GM10847 (cell line): ENCODE data around the gene VPS39.
A peak's percentile ranks its signal among the peaks of the same experiment; 100 is the strongest.

Experiments
- POLR2A ChIP-seq: IDR thresholded peaks from 2 replicates; pipeline ENCODE4 v1.6.1; 2011; ENCODE audit not compliant: insufficient read length; ENCODE audit errors: extremely low read depth

VPS39 gene, protein sequence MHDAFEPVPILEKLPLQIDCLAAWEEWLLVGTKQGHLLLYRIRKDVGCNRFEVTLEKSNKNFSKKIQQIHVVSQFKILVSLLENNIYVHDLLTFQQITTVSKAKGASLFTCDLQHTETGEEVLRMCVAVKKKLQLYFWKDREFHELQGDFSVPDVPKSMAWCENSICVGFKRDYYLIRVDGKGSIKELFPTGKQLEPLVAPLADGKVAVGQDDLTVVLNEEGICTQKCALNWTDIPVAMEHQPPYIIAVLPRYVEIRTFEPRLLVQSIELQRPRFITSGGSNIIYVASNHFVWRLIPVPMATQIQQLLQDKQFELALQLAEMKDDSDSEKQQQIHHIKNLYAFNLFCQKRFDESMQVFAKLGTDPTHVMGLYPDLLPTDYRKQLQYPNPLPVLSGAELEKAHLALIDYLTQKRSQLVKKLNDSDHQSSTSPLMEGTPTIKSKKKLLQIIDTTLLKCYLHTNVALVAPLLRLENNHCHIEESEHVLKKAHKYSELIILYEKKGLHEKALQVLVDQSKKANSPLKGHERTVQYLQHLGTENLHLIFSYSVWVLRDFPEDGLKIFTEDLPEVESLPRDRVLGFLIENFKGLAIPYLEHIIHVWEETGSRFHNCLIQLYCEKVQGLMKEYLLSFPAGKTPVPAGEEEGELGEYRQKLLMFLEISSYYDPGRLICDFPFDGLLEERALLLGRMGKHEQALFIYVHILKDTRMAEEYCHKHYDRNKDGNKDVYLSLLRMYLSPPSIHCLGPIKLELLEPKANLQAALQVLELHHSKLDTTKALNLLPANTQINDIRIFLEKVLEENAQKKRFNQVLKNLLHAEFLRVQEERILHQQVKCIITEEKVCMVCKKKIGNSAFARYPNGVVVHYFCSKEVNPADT

DNA sequence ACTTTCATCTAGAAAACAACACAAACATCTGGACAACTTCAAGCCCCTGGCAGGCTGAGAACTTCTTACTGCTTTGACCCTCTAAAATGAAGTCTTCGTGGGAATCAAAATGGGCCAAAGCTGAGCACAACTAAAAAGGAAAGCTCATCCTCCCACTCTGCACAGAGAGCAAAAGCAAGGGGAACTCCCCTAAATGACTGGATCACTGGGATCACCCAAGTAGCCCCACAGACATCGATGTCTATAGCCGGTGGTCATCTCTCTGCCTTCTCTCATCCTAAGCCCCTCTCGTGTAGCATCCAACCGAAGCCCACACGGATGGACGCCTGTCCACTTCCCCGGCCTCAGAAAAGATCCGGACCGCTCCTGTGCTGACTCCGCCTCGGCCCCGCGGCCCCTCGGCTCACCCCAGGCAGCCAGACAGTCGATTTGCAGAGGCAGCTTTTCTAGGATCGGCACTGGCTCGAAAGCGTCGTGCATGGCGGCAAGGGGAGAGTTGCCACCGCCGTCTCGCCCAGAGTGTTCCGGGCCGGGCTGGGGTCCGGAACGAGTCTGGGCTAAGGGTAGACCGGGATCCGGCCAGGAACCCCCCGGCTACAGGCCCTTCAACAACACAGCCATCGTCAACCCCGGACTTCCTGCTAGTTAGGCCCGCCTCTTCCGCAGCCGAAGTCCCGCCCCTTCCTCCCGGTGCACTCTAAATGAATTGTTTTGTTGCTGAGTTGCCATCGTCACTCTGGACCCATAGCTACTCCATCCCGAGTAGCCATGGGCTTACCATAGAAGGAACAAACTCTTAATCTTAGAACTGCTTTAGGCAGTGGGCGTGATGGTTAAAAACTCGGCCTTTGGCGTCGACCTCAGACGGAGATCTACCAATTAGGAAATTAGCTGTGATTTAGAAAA, at the start of gene VPS39:
TSS of gene VPS39 (minus strand) at position 631 of the 906 bp plus-strand sequence. CDS start at position 480, 151 bp downstream.
- TF ChIP-seq POLR2A, result peak; percentile 64

DNA sequence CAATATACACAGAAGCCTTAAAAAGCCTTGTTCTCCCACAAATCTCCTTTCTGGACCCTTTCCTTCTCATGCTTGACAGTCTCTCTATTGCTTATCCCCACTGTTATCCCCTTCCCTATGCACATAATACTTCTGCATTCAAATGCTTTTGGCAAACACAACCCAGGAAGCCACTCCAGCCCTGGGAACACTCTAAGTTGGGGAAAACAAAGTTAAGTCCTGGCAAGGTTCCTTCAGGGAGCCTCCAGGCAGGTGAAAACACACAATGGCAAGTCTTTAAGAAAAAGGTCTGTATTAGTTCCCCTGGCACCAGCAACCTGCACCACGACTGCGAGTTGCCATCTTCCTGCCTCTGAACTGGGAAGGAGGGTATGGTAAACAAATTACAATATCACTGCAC, 45.2 kb upstream of the VPS39 start:
- TF ChIP-seq POLR2A, result no peak

DNA sequence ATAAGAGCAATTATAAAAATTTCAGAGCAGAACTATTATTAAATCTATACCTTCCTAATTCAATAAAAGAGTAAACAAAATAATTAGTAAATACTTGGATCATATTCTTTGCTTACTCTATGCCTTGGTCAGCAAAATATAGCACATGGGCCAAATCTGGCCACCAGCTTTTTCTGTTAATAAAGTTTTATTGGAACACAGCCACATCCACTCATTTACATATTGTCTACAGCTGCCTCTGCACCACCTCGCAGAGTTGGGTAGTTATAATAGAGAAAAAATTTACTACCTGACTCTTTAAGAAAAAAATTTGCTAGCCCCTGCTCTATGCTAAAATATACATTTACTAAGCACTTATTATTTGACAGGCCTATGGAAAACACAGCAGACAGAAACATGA, 32.7 kb upstream of the VPS39 start:
- no peak for TF ChIP-seq POLR2A

DNA sequence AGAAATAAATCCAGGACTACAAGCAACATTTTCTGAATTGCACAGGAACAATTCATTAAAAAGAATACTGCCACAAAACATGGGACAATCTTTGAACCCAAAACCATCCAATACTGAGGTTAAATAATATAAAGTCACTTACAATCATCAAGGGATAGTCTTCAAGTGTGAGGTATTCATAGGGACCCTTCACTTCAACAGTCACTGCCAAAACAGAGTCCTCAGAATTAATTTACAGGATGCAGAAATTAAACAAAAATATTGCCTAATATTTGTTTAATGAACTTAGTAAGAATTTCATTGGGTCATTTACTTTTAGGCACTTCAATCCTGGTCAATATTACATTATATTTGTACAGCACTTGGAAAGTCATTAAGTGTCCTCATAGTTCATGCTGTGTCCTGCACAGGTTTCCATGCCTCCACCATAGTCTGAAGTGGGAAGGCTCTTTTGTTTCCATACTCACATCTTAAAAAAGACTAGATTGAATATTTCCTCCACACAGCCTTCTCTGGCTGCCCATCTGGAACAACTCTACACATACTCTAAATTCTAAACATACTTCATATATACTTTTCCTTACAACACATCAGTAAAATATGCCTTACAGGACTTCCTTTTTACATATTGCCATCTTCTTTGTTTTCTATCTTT, 31.6 kb upstream of the VPS39 start:
- no peak for TF ChIP-seq POLR2A

DNA sequence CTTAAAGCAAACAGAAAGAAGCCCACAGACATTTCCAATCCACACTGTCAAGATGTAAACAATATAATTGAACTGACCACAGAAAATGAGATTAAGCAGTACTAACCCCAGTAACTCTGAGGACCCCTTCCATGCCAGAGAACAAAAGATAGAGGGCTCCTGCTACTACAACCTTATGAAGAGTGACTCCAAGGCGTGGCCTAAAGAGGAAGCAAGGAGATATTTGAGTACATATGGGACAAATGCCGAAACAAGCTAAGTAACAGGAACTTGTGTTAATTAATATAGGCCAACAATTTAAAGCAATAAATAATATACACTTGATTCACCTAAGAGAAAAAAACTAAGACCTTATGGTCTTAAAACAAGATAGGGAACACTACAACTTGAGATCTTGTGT, 25.0 kb upstream of the VPS39 start:
- no peak for TF ChIP-seq POLR2A

DNA sequence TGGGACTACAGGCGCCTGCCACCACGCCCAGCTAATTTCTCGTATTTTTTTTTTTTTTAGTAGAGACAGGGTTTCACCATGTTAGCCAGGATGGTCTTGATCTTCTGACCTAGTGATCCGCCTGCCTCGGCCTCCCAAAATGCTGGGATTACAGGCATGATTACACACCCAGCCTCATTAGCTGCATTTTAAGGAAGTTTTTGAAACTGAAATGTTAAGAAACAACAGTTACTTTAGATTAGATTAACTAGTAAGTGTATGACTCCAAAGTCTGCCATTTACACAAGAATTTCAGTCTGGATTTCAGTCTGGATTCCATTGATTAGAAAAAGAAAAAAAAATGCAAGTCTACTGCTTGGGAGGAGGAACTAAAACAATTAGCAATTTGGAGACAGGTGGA, 24.5 kb upstream of the VPS39 start:
- no peak for TF ChIP-seq POLR2A

DNA sequence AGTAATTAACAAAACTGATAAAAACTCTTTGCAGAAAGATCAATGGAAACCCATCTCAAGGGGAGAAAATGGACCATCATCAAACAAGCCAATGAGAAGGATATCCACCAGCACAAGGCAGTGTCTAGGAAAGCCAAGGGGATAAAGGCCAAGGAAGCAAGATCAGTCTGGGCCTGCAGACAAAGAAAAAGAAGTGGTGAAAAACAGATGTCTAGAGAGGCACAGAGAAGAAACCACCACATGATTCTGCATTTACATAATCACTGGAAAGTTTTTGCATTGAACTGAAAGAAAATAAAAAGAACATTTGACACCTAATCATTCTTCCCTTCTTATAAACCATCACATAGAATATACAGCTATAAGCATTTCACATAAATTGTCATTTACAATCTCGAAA, 23.0 kb upstream of the VPS39 start:
- no peak for TF ChIP-seq POLR2A

DNA sequence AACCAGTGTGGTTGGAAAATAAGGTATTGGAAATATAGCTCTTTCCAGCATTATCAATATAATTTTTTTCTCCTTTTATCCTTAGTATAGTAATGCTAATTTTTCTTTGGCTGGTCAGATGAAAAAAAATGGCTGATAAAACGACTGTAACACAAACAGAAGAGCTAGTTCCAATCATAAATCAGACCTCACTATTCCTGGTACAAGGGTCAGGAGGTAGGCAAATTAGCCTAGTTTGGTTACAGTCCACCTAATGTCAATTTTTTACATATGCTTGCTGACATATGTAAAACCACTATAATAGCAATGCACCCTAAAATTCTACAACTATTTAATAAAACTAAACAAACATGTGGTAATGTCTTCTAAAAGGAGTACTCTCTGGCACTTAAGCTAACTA, 19.9 kb upstream of the VPS39 start:
- no peak for TF ChIP-seq POLR2A

DNA sequence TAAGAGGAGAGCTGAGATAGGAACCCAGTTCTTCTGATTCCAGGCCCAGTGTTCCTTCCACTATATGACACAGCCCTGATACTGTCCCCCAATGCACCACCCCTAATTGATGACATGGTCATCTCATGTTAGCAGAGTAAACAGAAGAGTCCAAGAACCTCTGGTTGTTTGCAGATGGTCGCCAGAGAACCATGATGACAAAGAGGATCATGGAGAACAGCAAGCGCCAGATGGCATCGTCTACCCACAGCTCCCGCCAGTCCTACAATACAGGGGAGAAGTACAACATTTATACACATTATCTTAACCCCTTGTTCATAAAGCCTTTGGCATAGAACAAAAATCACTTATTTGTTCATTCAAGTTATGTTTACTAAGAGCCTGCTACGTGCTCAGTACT, 18.5 kb upstream of the VPS39 start:
- no peak for TF ChIP-seq POLR2A

DNA sequence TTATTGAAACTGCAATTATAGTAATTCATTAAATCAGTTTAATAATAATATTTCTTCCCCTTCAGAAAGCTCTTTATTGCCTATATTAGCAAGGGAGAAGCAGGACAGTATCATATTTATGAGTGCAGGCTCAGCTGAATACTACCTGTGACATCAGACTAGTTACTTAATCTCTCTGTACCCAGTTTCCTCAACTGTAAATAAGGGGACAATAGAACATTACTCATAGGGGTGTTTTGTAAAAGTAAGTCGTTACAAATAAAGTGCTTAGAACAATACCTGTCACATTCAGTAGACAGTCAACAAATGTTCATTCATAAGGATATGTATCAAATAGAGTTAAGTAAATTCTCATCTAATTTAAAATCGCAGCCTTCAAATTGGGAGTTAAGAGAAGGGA, 12.1 kb upstream of the VPS39 start:
- TF ChIP-seq POLR2A, result no peak

DNA sequence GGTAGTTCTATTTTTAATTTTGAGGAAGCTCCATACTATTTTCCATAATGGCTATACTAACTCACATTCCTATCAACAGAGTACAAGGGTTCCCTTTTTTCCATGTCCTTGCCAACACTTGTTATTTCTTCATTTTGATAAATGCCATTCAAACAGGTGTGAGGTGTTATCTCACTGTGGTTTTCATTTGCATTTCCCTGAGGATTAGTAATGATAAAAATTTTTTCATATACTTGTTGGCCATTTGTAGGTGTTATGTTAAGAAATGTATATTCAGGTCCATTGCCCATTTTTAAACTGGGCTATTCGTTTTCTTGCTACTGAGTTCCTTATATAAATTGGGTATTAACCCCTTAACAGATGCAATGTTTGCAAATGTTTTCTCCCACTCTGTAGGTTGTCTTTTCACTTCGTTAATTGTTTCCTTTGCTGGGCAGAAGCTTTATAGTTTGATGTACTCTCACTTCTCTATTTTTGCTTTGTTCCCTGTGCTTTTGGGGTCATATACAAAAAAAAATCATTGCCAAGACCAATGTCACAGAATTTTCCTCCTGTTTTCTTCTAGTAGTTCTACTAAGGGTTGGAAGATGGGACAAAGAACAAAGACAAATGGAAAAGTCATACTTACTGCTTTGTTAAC, 11.0 kb upstream of the VPS39 start:
- no peak for TF ChIP-seq POLR2A

DNA sequence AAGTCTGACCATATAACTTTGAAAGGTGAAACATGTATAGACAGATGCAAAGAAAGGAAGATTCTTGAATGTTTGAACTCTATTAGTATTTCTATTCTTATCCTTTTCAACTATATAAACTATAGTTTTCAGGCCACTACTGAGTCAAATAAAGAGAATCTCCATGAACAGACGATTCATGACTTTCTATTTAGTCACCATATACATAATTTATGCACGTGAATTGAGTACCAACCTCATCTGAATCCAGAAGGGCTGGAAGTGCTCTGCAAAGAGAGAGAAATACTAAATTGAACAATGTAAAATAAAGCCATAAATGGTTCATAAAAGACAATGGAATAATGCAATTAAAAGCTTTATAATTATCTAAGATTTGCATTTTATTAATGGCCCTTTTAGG, 9.5 kb upstream of the VPS39 start:
- no peak for TF ChIP-seq POLR2A

DNA sequence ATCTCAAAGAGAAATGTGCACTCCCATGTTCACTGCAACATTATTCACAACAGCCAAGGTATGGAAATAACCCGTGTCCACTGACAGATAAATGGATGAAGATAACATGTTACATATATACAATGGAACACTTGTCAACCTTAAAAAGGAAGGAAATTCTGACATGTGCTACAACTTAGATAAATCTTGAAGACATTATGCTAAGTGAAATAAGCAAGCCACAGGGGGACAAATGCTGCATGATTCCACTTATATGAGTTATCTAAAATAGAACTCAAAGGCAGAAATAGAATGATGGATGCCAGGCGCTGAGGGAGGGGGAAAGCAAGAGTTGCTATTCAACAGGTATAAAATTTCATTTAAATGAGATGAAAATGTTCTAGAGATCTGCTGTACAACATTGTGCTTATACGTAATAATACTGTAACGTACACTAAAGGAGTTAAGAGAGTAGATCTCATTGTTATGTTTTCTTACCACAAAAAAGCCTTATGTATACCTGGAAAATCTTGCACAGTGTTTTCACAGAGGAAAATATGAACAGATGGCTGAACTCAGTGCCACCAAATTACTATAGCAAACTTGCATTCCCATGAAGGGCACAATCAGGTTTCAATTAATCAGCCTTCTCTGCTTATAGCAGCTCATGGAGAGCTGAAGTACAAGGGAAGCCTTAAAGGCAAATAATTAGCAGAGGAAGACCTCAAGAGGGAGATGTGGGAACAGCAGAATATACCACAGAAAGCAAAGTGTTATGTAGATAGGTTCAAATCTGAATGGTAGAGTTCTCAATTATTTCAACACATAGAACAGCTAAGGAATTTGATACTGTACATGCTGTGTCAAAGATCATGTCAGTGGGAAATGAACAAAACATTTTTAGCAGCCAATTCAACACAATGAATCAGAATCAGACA, 8.1 kb upstream of the VPS39 start:
- no peak for TF ChIP-seq POLR2A
